Measurements from ENCODE around the gene DYRK3. TPM values are rescaled to one million over a fixed set of nuclear protein-coding genes. Genes with fewer than 3 reads are reported as not detected.

Gene DYRK3
- total and polyA plus RNA-seq, 9 of the 15 experiments (the other 6 are each of a cell fraction or from before 2014, with no cell fraction given): 4.5 to 33.7 (median 25.7) TPM

- no peak for TF ChIP-seq STAG1 (CRISPR knock-in tag; IDR thresholded peaks at IDR 0.05; ENCODE audit: borderline replicate concordance)
- TF ChIP-seq, protein P1, sequence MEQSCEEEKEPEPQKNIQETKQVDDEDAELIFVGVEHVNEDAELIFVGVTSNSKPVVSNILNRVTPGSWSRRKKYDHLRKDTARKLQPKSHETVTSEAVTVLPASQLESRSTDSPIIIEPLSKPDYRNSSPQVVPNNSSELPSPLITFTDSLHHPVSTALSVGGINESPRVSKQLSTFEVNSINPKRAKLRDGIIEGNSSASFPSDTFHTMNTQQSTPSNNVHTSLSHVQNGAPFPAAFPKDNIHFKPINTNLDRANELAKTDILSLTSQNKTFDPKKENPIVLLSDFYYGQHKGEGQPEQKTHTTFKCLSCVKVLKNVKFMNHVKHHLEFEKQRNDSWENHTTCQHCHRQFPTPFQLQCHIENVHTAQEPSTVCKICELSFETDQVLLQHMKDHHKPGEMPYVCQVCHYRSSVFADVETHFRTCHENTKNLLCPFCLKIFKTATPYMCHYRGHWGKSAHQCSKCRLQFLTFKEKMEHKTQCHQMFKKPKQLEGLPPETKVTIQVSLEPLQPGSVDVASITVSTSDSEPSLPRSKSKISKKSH (CRISPR knock-in tag; IDR thresholded peaks at IDR 0.05): no peak
- TF ChIP-seq SMARCA4 (IDR thresholded peaks at IDR 0.05): peak; percentile 99
- TF ChIP-seq PRPF4 (IDR thresholded peaks at IDR 0.05; ENCODE audit: insufficient read depth, low read depth, low read length, poor library complexity, severe bottlenecking): no peak
- no peak for TF ChIP-seq CBX8 (IDR thresholded peaks at IDR 0.05; ENCODE audit: borderline replicate concordance, extremely low read depth, low read depth, low read length, poor library complexity, severe bottlenecking)
- TF ChIP-seq, protein P2, sequence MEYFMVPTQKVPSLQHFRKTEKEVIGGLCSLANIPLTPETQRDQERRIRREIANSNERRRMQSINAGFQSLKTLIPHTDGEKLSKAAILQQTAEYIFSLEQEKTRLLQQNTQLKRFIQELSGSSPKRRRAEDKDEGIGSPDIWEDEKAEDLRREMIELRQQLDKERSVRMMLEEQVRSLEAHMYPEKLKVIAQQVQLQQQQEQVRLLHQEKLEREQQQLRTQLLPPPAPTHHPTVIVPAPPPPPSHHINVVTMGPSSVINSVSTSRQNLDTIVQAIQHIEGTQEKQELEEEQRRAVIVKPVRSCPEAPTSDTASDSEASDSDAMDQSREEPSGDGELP (CRISPR knock-in tag; IDR thresholded peaks at IDR 0.05; ENCODE audit: borderline replicate concordance): peak; percentile 74
- TF ChIP-seq WHSC1 (IDR thresholded peaks at IDR 0.05; ENCODE audit: low read length): no peak
- no peak for TF ChIP-seq U2AF2 (optimal IDR thresholded peaks at IDR 0.05; ENCODE audit: low read depth, low read length)
- TF ChIP-seq, protein P3, sequence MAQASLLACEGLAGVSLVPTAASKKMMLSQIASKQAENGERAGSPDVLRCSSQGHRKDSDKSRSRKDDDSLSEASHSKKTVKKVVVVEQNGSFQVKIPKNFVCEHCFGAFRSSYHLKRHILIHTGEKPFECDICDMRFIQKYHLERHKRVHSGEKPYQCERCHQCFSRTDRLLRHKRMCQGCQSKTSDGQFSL (CRISPR knock-in tag; IDR thresholded peaks at IDR 0.05): no peak
- TF ChIP-seq, protein P3 (tag; IDR thresholded peaks at IDR 0.05): 0 out of 4 replicates have a peak, but pooled peaks of 1 of the 2 experiments have one; percentile 24
- TF ChIP-seq ZSCAN32 (CRISPR knock-in tag; IDR thresholded peaks at IDR 0.05): 0 out of 2 replicates have a peak, but pooled peaks have one; percentile 36
- no peak for TF ChIP-seq ZNF280A (IDR thresholded peaks at IDR 0.05; ENCODE audit: low read depth, partially characterized antibody)
- no peak for TF ChIP-seq IFI16 (CRISPR knock-in tag; IDR thresholded peaks at IDR 0.05)
- no peak for TF ChIP-seq RBM39 (optimal IDR thresholded peaks at IDR 0.05; ENCODE audit: low read depth, low read length)
- TF ChIP-seq, protein P4, sequence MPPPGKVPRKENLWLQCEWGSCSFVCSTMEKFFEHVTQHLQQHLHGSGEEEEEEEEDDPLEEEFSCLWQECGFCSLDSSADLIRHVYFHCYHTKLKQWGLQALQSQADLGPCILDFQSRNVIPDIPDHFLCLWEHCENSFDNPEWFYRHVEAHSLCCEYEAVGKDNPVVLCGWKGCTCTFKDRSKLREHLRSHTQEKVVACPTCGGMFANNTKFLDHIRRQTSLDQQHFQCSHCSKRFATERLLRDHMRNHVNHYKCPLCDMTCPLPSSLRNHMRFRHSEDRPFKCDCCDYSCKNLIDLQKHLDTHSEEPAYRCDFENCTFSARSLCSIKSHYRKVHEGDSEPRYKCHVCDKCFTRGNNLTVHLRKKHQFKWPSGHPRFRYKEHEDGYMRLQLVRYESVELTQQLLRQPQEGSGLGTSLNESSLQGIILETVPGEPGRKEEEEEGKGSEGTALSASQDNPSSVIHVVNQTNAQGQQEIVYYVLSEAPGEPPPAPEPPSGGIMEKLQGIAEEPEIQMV (tag; conservative IDR thresholded peaks at IDR 0.05; ENCODE audit: low read depth): no peak
- no peak for TF ChIP-seq PPARD (CRISPR knock-in tag; IDR thresholded peaks at IDR 0.05)
- TF ChIP-seq ZNF146 (CRISPR knock-in tag; IDR thresholded peaks at IDR 0.05; ENCODE audit: unreplicated experiment): no peak
- TF ChIP-seq GABPB1 (CRISPR knock-in tag; IDR thresholded peaks at IDR 0.05): 0 out of 2 replicates have a peak, but pooled peaks have one; percentile 16
- TF ChIP-seq GTF2A2 (tag; IDR thresholded peaks at IDR 0.05): no peak
- TF ChIP-seq SRSF7 (optimal IDR thresholded peaks at IDR 0.05; ENCODE audit: low read depth, low read length): no peak
Observed at GRCh38 chr1:206672844-206673758, 37.8 kb downstream of the DYRK3 start (continued).
